GM18868 (cell line): ENCODE measurements around the gene TBPL2.

Experiments used
- ATAC-seq: cut with Tn5 transposase; IDR thresholded peaks from one replicate; pipeline ENCODE4 v1.9.1; 2021; ENCODE audit warnings: mild to moderate bottlenecking, moderate library complexity; ENCODE audit not compliant: unreplicated experiment

Gene TBPL2

DNA sequence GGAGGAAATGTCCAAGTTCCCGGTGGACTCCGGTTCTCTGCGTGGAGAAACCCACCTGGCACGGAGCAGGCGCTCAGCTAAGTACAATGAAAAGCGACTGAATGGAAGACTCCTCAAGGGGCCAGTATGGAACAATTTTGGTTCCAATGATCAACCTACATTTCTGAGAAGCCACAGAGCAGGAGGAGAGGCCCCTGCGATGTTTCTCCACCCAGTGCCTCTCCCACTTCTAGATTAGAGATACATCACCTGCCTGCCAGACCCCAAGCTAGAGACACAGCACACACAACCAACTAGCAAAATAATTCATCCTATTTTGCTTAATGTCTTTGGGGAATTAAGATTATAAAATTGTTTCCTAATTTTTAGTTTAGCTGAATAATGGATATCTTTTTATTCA, 67.6 kb downstream of the TBPL2 start:
- ATAC-seq, result no peak

DNA sequence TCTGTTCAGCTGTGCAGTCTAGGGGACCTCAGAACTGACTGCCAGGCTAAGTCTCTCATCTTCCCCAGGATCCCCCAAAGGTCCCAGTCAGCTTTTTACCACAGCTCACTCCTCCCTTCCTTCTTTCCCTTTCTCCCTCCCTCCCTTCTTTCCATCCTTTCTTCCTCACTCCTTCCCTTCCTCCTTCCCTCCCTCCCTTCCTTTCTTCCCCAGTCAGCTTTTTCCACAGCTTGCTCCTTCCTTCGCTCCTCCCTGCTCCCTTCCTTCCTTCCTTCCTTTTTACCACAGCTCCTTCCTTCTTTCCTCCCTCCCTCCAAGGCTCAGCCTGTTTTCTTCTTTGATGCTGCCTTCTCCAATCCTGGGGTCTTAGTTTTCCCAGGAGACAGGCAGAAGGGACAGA, 68.0 kb downstream of the TBPL2 start:
- no peak for ATAC-seq

DNA sequence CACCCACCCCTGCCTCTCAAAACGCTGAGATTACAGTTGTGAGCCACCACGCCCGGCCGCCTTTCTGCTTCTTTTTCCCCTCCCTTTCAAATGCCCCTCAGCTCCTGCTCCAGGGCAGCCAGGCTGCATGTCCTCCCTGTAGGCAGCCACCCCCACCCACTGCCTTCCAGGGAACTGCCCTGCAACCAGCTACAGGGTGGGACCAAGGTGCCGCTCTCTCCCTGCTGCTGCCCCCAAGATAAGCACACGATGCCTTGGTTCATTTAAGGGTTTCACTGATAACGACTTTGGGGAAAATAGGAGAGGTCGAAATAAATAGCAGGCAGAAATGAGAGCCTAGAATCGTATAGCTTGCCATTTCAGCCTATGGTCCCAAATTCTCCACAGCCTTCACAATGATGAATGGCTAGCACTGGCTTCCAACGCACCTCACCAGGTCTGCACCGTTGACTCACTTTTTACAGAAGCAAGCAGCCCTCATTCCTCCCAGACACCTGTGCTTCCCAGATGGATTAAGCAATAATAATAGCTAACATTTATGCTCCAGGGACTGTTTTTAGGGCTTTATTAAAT, 69.4 kb downstream of the TBPL2 start:
- ATAC-seq, result no peak

DNA sequence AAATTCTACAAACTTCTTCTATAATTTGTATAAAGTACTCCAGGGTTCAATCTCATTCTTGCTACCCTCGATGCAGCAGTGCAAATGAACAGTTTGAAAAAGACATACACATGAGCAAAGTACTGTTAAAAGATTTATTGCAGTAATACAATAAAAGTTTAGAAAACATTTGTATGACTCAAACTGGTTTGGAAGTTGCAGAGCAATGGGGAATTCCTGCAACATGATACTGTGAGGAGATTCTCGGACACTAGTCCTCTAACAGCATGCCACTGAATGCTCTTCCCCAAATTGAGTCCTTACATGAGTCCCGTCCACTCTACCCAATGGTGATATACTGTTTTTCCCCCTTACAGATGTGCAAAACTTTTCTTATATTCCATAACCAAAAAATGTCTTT, 74.1 kb downstream of the TBPL2 start:
- no peak for ATAC-seq
